Lower leg skin (tissue), 3 donors: ENCODE data around the gene CTSE.

Experiments used
- POLR2A ChIP-seq, 2 donors: fragments of 450-650 bp; IDR thresholded peaks; one replicate each; pipeline ENCODE4 v1.6.1; 2016 to 2017; ENCODE audit warnings: antibody characterized with exemption in 2 of 2, mild to moderate bottlenecking in 1 of 2, moderate library complexity in 1 of 2
- TF ChIP-seq, protein P1 (sequence below), 3 donors: fragments of 450-650 bp; IDR thresholded peaks; one replicate each; pipeline ENCODE4 v1.5.1; 2016; ENCODE audit warnings: antibody characterized with exemption in 3 of 3, mild to moderate bottlenecking in 3 of 3, moderate library complexity in 2 of 3

DNA sequence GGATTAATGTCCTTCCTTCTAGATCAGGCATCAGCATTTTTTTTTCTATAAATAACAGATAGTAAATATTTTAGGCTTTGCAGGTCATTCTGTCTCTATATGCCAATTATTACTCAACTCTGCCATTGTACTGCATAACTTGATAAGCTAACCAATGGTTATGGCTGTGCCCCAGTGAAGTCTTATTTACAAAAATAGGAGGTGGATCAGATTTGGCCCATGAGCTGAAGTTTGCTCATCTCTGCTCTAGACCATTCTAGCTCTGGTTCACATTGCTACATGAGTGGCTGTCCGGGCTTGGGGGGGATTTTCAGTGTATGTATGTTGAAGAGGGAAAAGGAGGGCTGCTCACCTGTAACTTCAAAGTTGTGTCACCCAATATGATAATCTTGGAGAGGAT lies 30.6 kb downstream of the CTSE start:
- TF ChIP-seq, protein P1, sequence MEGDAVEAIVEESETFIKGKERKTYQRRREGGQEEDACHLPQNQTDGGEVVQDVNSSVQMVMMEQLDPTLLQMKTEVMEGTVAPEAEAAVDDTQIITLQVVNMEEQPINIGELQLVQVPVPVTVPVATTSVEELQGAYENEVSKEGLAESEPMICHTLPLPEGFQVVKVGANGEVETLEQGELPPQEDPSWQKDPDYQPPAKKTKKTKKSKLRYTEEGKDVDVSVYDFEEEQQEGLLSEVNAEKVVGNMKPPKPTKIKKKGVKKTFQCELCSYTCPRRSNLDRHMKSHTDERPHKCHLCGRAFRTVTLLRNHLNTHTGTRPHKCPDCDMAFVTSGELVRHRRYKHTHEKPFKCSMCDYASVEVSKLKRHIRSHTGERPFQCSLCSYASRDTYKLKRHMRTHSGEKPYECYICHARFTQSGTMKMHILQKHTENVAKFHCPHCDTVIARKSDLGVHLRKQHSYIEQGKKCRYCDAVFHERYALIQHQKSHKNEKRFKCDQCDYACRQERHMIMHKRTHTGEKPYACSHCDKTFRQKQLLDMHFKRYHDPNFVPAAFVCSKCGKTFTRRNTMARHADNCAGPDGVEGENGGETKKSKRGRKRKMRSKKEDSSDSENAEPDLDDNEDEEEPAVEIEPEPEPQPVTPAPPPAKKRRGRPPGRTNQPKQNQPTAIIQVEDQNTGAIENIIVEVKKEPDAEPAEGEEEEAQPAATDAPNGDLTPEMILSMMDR (IDR thresholded peaks at IDR 0.05), result no peak
- TF ChIP-seq POLR2A (IDR thresholded peaks at IDR 0.05), result no peak
